NCI-H2081 (cell line): ENCODE measurements around the gene MZT1.
A peak's percentile ranks its signal among the peaks of the same experiment; 100 is the strongest.
"Not testable (repeated sequence)": the region's sequence is repeated elsewhere in the genome, so short reads cannot be mapped to it uniquely, and the experiment has no call there.

Experiments
- DNase-seq, 2 experiments: peaks; one replicate each; lab custom pipeline; 2025; lab: John Stamatoyannopoulos, UW

The MZT1 gene

GRCh38 chr13:72727417-72728289 lies at the start of gene MZT1, which contains the start of gene BORA:
Gene MZT1 (minus strand): TSS chr13:72727629. CDS start chr13:72727602, 27 bp downstream.
Gene BORA (plus strand): TSS chr13:72727923. CDS start chr13:72728941, 1,018 bp downstream.
- peak; percentile 94 to 98 for DNase-seq

DNA sequence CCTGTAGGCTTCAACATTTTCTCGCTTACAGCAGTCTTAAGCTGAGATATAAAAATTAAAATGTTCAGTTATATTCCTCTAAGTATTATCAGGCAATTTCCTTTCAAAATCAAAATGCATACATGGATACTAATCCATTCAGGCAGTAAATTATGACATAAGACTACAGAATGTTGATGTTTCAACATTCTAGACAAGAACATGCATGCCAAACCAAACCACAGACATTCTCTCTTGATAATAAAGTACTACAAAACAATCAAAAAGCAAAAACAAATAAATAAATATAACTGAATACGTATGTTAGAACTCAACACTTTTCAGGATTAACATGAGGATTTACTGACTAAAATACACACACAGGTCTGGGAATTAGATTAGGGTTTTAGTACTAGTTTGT lies 46.6 kb upstream of the MZT1 start:
- no peak for DNase-seq

GRCh38 chr13:72763411-72763810 lies 36.0 kb upstream of the MZT1 start:
- no peak for DNase-seq

DNA sequence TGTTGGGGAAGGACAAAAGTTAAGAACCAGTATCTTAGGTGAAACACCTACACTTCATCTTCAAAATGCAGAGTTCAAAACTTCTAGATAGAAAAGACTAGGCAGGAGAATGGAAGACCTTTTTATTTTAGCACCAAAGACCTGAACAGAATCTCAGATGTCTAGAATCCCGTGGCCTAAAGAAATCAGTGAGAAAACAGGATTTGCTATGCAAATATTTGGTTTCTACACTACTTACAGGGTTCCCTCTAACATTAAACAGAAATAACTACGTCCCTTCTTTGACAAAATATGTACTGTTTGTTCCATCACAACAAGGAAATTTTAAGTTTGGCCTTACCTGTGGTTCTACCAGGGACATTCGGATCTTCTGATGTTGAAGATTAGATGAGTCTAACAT lies 32.8 kb upstream of the MZT1 start:
- no peak for DNase-seq

DNA sequence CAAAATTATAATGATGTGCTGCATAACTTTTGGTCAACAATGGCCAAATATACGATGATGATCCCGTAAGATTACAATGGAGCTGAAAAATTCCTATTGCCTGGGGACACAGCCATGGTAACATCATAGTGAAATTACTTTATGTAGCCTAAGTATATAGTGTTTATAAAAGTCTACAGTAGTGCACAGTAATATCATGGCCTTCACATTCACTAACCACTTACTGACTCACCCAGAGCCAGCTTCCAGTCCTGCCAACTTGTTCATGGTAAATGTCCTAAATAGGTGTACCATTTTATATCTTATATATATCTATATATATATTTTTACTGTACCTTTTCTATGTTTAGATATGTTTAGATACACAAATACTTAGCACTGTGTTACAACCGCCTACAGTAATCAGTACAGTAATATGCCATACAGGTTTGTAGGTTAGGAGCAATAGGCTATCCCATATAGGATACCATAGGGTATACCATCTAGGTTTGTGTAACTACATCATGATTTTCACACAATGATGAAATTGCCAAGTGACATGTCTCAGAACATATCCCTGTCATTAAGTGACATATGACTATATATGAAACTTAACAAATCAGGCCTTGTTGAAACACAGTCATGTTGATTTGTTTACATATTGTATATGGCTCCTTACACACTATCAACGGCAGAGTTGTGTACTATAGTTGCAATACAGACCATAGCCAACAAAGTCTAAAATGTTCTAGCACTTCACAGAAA lies 30.5 kb upstream of the MZT1 start:
- DNase-seq: no peak

DNA sequence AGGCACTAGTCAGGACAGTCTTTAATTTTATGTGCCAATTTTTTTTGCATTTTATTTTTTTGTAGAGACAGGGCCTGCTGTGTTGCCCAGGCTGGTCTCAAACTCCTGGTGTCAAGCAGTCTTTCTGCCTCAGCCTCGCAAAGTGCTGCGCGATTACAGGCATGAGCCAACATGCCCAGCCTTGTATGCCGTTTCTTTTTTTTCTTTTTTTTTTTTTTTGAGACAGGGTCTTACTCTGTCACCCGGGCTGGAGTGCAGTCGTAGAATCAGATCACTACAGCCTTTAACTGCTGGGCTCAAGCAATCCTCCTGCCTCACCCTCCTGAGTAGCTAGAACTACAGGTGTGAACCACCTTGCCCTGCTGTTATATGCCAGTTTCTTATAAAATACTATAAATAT lies 26.7 kb upstream of the MZT1 start:
- no peak for DNase-seq

DNA sequence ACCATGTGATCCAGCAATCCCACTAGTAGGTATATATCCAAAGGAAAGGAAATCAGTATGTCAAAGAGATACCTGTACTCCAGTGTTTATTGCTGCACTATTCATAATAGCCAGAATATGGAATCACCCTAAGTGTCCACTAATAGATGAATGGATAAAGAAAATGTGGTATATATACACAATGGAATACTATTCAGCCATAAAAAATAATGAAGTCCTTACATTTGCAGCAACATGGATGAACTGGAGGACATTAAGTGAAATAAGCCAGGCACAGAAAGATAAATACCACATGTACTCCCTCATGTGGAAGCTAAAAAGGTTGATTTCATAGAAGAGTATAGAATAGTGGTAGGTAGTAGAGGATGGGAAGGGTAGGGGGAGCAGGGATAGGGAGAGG lies 23.8 kb upstream of the MZT1 start:
- no peak for DNase-seq

- DNase-seq: no peak
These were observed 17.8 kb upstream of the MZT1 start for GRCh38 chr13:72745260-72745659.

DNA sequence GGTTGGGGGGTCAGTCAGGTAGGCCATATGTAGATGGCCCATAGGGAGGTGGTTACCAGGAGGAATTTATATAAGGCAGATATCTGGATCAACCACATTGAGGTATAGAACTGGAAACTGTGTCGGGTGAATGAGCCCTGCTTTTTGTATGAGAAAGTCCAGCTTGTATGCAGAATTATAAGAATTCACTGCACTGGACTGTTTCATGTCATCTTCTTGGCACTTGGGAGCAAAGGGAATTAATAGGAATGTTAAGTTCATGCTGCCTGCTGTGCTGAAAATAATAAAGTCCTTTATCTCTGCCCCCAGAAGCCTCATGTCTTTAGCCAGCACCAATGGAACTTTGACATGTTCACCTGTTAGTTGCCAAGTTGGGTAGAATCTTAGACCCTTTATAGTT lies 12.6 kb upstream of the MZT1 start:
- no peak for DNase-seq

- DNase-seq: no peak
These were observed 9.6 kb upstream of the MZT1 start for GRCh38 chr13:72737033-72737432.

GRCh38 chr13:72728290-72728605 lies 819 bp upstream of the MZT1 start:
- no peak for DNase-seq

- peak; percentile 45 to 61 for DNase-seq
These were observed 558 bp downstream of the MZT1 start for GRCh38 chr13:72726726-72727416.

GRCh38 chr13:72726185-72726584 lies 1.2 kb downstream of the MZT1 start:
- DNase-seq: not testable (repeated sequence)

DNA sequence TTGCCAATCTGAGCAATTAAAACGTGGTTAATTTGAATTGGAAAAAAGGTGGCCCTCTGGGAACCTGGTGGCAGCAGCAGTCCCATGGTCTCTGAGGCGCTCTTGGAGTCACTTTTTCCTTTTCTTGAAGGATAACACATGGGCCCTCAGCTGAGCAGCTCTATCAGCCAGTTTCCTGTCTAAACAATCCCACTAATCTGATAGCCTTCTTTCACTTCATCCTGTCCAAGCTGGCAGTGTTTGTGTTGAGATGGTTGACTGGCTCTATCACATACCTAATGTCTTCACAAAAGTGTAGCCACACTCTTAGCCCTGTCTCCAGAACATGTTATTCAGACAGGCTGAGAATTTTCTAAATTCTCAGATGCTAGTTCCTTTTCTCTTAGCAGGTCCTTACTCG lies 10.7 kb downstream of the MZT1 start:
- no peak for DNase-seq

DNA sequence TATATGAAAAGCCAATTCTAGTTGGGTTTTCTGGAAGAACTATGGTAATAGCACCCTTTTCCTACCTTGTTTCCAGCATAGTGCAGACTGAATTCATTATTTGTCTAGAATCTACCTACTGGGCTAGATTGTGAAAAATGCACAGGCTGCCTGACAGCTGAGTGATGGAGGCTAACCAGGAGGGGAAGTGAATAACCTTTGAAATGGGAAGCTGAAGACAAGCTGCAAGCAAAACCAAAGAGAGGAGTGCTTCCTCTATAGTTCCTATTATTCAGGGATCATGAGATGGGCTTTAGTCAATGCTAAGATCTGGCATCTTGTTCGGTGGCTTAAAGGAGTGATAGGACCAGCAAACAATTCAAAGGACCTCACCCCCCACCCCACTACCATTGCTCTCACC lies 26.9 kb downstream of the MZT1 start:
- no peak for DNase-seq

DNA sequence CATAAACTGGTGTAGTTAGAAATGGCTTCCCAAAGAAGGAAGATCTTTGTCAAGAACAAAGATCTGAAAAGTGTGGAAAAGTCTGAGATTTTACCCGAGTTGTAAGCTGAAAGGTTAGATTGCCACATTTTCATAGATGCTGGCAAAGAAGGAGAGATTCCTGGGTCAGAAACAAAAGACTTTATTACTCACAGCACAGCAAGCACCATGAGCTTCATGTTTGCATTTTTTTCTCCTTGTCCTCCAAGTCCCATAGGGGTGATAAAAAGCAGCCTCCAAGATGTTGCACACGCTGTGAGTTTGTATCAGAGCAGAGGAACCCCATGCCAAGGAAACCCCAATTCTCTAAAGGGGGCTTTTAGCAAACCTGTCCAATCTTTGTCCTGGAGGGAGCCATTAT lies 29.3 kb downstream of the MZT1 start:
- DNase-seq: no peak

DNA sequence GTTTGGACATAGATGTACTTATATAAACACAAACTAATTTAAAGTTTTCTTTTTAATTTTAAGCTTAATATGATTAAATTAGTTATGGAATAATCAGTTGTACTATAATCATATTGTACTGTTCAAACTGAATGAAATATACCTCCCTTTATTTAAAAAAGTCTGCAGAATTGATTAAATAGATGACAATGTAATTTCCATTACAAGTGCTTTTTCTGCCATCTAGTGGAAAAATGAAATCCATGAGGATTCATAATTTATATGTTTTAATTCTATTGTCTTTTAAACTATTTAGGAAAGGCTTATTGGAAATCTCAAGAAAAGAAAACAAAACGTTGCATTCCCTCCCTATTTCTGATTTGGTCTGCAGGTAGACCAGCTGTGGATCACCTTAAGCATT lies 30.9 kb downstream of the MZT1 start:
- DNase-seq: peak in 1 of 2 experiments; percentile 15

DNA sequence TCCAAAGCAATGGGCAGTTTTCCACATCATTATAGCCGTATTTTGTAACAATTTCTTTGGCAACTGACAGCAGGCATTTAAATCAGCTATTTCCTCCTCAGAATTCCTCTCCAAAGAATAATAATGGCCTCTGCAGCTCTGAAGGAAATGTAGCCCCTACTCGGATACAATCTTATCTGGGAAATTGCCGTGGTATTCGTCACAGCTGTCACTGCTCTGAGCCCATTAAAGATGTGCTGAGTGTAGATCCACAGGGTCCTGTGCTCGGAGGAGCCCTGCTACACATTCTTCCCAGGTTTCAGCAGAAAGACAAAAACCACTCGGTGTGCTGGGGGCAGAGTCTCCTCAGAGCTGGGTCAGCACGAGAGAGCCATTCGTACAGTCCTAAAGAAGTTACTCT lies 33.1 kb downstream of the MZT1 start:
- no peak for DNase-seq

DNA sequence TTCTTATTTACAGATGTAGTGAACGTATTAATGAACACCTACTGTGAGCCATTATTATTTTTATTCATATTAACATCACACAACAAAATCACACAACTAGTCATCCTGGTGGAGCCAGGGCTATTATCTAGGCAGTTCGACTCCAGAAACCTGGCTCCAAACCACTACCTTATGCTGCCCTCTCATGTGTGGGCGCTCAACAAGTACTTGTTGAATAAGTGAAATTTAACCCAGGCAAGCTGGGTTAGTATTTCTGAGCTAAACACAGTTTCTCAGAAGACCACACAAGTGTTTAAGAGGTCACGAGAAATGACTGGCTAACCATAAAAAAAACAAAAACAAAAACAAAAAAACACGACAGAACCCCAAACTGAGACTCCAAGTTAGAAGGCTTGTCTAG lies 33.6 kb downstream of the MZT1 start:
- DNase-seq: no peak

GRCh38 chr13:72692884-72693514 lies 34.4 kb downstream of the MZT1 start:
- no peak for DNase-seq

DNA sequence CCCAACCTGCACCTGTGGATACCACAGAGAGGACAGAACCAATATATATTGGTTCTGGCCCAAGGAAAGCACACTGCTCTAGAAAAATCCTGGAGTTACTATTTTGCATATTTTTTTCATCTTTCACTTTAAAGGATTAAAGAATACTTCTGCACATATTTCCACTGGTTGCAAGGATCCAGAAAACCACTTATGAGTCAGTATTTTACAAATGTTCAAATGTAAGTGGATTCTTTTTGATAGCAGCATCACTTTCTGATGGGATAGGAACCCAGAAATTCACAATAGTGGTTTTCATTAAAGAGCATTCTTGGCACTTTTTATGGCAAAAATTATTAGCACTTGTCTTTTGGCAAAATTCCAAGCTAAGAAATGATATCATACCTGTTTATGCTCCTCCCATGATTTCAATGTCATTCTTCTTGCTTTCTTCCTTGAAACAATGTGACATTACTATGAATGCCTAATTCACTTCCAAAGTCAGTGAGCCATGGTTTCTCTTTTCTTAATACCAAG lies 38.2 kb downstream of the MZT1 start:
- no peak for DNase-seq

DNA sequence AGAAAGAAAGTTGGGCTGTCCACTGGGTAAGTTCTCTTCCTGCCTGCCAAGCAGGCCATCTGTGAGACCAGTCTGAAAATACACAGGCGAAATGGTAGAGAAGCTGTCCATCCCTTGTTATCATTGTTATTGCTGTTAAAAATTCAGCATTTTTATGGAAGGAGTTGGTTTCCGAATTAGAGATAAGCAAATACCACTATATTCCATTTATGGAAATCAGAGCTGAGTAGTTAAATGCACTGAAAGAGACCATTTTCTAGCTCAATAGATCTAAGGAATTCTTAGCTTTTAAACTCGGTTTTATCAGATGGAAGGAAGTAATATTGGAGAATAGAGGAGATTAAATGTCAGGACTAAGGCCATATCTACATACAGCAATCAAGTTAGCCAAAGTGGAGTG lies 40.7 kb downstream of the MZT1 start:
- DNase-seq: no peak
